ENCODE data around the gene CCDC142. TPM values are rescaled to one million over a fixed set of nuclear protein-coding genes. Genes with fewer than 3 reads are reported as not detected.

The CCDC142 gene
- total and polyA plus RNA-seq, 2 experiments from 2014 or later, result 5.1 to 12.3 TPM

DNA sequence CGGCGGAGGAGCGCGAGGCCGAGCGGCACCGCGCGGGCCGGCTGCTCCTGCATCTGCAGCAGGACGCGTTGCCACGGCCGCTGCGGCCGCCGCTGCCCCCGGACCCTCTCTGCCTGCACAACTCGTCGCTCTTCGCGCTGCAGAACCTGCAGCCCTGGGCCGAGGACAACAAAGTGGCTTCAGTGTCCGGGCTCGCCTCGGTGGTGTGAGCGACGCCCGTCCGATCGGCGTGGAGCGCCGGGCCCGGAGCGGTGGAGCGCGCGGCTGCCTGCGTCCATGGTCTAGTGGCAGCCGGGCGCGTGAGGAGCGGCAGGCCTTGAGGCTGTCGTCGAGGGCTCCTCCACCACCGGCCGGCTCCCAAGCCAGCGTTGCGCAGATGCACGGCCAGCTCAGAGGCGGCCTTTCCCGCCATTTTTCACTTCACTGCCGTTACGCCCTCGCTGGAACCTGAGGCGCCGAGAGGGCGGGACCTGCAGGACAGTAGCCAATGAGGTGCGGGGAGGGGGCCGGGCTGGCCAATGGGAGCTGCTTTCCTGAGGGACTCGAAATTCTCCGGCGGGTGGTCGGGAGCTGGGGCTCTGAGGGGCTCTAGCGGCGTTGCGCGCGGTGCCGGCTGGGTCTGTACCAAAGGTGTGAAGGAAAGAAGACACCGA is 33.3 kb upstream of the CCDC142 start:
- H3F3A ChIP-seq (replicated peaks; ENCODE audit: low read depth), result peaks cover 5% of the 10 kb centered on the region; the same call in 1 of the 2 replicates
- H3K27ac ChIP-seq (ENCODE audit: low read depth), result no peak overlapping the region
- peak overlapping the region; percentile 17; the same call in 1 of the 3 replicates for H3K4me3 Mint-ChIP-seq
- no peak overlapping the region for H3K27ac Mint-ChIP-seq
- H2AFZ ChIP-seq, result peak overlapping the region; percentile 94
- H3K4me2 ChIP-seq, result peak overlapping the region; percentile 80
- H3K9me2 ChIP-seq (ENCODE audit: insufficient read depth), result peaks cover 7% of the 10 kb centered on the region
- TF ChIP-seq CREB1 (CRISPR knock-in tag; IDR thresholded peaks at IDR 0.05; ENCODE audit: low read depth), result peak; percentile 16; the same call in 1 of the 2 replicates
- no peak for TF ChIP-seq ZNF114 (CRISPR knock-in tag; IDR thresholded peaks at IDR 0.05)
- TF ChIP-seq JUNB (IDR thresholded peaks at IDR 0.05; ENCODE audit: unreplicated experiment), result no peak
- TF ChIP-seq, protein P1, sequence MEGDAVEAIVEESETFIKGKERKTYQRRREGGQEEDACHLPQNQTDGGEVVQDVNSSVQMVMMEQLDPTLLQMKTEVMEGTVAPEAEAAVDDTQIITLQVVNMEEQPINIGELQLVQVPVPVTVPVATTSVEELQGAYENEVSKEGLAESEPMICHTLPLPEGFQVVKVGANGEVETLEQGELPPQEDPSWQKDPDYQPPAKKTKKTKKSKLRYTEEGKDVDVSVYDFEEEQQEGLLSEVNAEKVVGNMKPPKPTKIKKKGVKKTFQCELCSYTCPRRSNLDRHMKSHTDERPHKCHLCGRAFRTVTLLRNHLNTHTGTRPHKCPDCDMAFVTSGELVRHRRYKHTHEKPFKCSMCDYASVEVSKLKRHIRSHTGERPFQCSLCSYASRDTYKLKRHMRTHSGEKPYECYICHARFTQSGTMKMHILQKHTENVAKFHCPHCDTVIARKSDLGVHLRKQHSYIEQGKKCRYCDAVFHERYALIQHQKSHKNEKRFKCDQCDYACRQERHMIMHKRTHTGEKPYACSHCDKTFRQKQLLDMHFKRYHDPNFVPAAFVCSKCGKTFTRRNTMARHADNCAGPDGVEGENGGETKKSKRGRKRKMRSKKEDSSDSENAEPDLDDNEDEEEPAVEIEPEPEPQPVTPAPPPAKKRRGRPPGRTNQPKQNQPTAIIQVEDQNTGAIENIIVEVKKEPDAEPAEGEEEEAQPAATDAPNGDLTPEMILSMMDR (conservative IDR thresholded peaks at IDR 0.05; ENCODE audit: low read depth in 2 of 2), result 0 out of 4 replicates have a peak, but pooled peaks of 1 of the 2 experiments have one; percentile 1
- TF ChIP-seq EZH2phosphoT487 (IDR thresholded peaks at IDR 0.05; ENCODE audit: unreplicated experiment), result peak; percentile 71
- H3K4me1 ChIP-seq (ENCODE audit: insufficient read depth), result peaks cover 15% of the 10 kb centered on the region; the same call in 1 of the 2 replicates
- H3K79me2 ChIP-seq (replicated peaks; ENCODE audit: insufficient read depth), result no peaks in the 10 kb centered on the region
- peak; percentile 59 for ATAC-seq
- H3K36me3 ChIP-seq (ENCODE audit: insufficient read depth), result no peaks in the 10 kb centered on the region
- DNase-seq (ENCODE audit: low spot score), result peak; percentile 95
- peaks cover 11% of the 10 kb centered on the region for H3K4me1 Mint-ChIP-seq
- H3K4me3 ChIP-seq, result peak overlapping the region; percentile 57
- no peaks in the 10 kb centered on the region; the same call in 1 of the 2 replicates for H4K20me1 ChIP-seq (replicated peaks; ENCODE audit: insufficient read depth)
- H3K9me3 Mint-ChIP-seq, result peaks cover 24% of the 10 kb centered on the region
- peaks cover 83% of the 10 kb centered on the region for H3K27me3 Mint-ChIP-seq (ENCODE audit: insufficient read depth, low read depth, poor library complexity)
- peaks cover 8% of the 10 kb centered on the region for H3K36me3 Mint-ChIP-seq (ENCODE audit: low read depth)
- H3K27me3 ChIP-seq (ENCODE audit: insufficient read depth), result peaks cover 100% of the 10 kb centered on the region

DNA sequence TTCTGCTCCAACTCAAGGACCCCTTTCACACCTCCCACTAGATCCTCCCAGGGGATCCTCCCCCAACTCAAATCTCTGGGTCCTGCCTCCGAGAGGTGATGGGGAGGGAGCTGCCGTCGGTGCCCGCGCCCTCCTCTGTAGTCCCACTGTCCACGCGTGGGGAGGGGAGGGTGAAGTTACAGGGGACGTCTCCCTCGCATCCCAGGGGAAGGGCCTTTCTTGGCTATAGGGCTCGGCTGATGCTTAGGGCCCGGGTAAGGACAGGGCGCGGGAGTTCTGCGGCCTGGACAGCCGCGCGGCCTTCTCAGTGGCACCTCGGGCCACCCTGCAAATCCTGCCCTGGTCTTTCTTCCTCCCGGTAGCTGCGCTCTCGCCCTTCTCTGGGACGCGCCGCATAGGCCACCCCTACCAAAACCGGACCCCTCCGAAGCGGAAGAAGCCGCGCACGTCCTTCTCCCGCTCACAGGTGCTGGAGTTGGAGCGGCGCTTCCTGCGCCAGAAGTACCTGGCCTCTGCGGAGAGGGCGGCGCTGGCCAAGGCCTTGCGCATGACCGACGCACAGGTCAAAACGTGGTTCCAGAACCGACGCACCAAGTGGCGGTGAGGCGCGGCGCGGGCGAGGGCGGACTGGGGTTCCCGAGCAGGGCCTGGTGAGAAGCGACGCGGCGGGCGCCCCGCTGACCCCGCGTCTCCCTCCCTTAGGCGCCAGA is 32.6 kb upstream of the CCDC142 start:
- Mint-ChIP-seq H3K27ac (no peak overlapping the region), H3K4me3 (peak overlapping the region; percentile 70), H3K36me3 (ENCODE audit: low read depth) (peaks cover 8% of the 10 kb centered on the region), H3K9me3 (peaks cover 24% of the 10 kb centered on the region), H3K4me1 (peaks cover 11% of the 10 kb centered on the region), H3K27me3 (ENCODE audit: insufficient read depth, low read depth, poor library complexity) (peaks cover 90% of the 10 kb centered on the region)
- Histone ChIP-seq H3K79me2 (replicated peaks; ENCODE audit: insufficient read depth) (no peaks in the 10 kb centered on the region), H2AFZ (peak overlapping the region; percentile 94), H3K36me3 (ENCODE audit: insufficient read depth) (no peaks in the 10 kb centered on the region), H3K4me3 (peak overlapping the region; percentile 57), H3F3A (replicated peaks; ENCODE audit: low read depth) (peaks cover 5% of the 10 kb centered on the region; the same call in 1 of the 2 replicates), H3K9me2 (ENCODE audit: insufficient read depth) (peaks cover 7% of the 10 kb centered on the region), H4K20me1 (replicated peaks; ENCODE audit: insufficient read depth) (no peaks in the 10 kb centered on the region; the same call in 1 of the 2 replicates), H3K27me3 (ENCODE audit: insufficient read depth) (peaks cover 100% of the 10 kb centered on the region), H3K27ac (ENCODE audit: low read depth) (no peak overlapping the region), H3K4me2 (peak overlapping the region; percentile 80), H3K4me1 (ENCODE audit: insufficient read depth) (peaks cover 15% of the 10 kb centered on the region; the same call in 1 of the 2 replicates)
- TF ChIP-seq EZH2phosphoT487 (IDR thresholded peaks at IDR 0.05; ENCODE audit: unreplicated experiment), result peak; percentile 68
- TF ChIP-seq CREB1 (CRISPR knock-in tag; IDR thresholded peaks at IDR 0.05; ENCODE audit: low read depth), result peak; percentile 45
- peak; percentile 93 for TF ChIP-seq EZH2 (IDR thresholded peaks at IDR 0.05; ENCODE audit: low read depth, unreplicated experiment)
- no peak for TF ChIP-seq JUNB (IDR thresholded peaks at IDR 0.05; ENCODE audit: unreplicated experiment)
- TF ChIP-seq, protein P2, sequence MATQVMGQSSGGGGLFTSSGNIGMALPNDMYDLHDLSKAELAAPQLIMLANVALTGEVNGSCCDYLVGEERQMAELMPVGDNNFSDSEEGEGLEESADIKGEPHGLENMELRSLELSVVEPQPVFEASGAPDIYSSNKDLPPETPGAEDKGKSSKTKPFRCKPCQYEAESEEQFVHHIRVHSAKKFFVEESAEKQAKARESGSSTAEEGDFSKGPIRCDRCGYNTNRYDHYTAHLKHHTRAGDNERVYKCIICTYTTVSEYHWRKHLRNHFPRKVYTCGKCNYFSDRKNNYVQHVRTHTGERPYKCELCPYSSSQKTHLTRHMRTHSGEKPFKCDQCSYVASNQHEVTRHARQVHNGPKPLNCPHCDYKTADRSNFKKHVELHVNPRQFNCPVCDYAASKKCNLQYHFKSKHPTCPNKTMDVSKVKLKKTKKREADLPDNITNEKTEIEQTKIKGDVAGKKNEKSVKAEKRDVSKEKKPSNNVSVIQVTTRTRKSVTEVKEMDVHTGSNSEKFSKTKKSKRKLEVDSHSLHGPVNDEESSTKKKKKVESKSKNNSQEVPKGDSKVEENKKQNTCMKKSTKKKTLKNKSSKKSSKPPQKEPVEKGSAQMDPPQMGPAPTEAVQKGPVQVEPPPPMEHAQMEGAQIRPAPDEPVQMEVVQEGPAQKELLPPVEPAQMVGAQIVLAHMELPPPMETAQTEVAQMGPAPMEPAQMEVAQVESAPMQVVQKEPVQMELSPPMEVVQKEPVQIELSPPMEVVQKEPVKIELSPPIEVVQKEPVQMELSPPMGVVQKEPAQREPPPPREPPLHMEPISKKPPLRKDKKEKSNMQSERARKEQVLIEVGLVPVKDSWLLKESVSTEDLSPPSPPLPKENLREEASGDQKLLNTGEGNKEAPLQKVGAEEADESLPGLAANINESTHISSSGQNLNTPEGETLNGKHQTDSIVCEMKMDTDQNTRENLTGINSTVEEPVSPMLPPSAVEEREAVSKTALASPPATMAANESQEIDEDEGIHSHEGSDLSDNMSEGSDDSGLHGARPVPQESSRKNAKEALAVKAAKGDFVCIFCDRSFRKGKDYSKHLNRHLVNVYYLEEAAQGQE (IDR thresholded peaks at IDR 0.05; ENCODE audit: unreplicated experiment), result no peak
- TF ChIP-seq, protein P1 (conservative IDR thresholded peaks at IDR 0.05; ENCODE audit: low read depth in 2 of 2), result no peak
- DNase-seq (ENCODE audit: low spot score), result peak; percentile 69
- ATAC-seq, result peak; percentile 37

Data from GM23338 (cell line).